DOHH2 (cell line): ENCODE measurements around the gene CREB5.

Source experiments
- H3F3A ChIP-seq: fragments of 200-600 bp; sonication (generic), shearing (Covaris generic); 2 replicates; pipeline ENCODE4 v1.6.0; 2016; ENCODE audit warnings: antibody characterized with exemption, mild to moderate bottlenecking; ENCODE audit not compliant: control insufficient read depth, insufficient read depth
- H3K27ac ChIP-seq: fragments of 200-600 bp; sonication (generic); 2 replicates; pipeline ENCODE4 v1.5.1; 2014; ENCODE audit warnings: low read depth, mild to moderate bottlenecking, low read length, moderate library complexity
- H3K27me3 ChIP-seq: fragments of 200-600 bp; sonication (generic); 2 replicates; pipeline ENCODE4 v1.6.1; 2014; ENCODE audit warnings: mild to moderate bottlenecking, low read length, mixed read lengths; ENCODE audit not compliant: control insufficient read depth
- H3K36me3 ChIP-seq: fragments of 200-600 bp; sonication (generic); 2 replicates; pipeline ENCODE4 v1.6.1; 2014; ENCODE audit warnings: mild to moderate bottlenecking, low read length, moderate library complexity, mixed read lengths; ENCODE audit not compliant: control insufficient read depth
- H3K4me1 ChIP-seq: fragments of 200-600 bp; sonication (generic); 2 replicates; pipeline ENCODE4 v1.6.1; 2014; ENCODE audit warnings: mild to moderate bottlenecking, low read length, mixed read lengths; ENCODE audit not compliant: control insufficient read depth
- H3K4me2 ChIP-seq: fragments of 200-600 bp; sonication (generic); 2 replicates; pipeline ENCODE4 v1.6.0; 2014; ENCODE audit warnings: mild to moderate bottlenecking, low read length, moderate library complexity
- H3K4me3 ChIP-seq: fragments of 200-600 bp; sonication (generic); 2 replicates; pipeline ENCODE4 v1.5.1; 2014; ENCODE audit warnings: mild to moderate bottlenecking, low read length, mixed read lengths
- H3K79me2 ChIP-seq: fragments of 200-600 bp; sonication (generic); 2 replicates; pipeline ENCODE4 v1.6.1; 2014; ENCODE audit warnings: mild to moderate bottlenecking, low read length, mixed read lengths; ENCODE audit not compliant: control insufficient read depth
- H3K9me2 ChIP-seq: fragments of 200-600 bp; sonication (generic); replicated peaks from 2 replicates; pipeline ENCODE4 v1.6.1; 2014; ENCODE audit warnings: mild to moderate bottlenecking, low read length, mixed read lengths; ENCODE audit not compliant: control insufficient read depth
- H3K9me3 ChIP-seq: fragments of 200-600 bp; sonication (generic); 2 replicates; pipeline ENCODE4 v1.6.1; 2014; ENCODE audit warnings: antibody characterized with exemption, low read length, mixed read lengths; ENCODE audit not compliant: control insufficient read depth, insufficient read depth
- H4K20me1 ChIP-seq: fragments of 200-600 bp; sonication (generic); 2 replicates; pipeline ENCODE4 v1.6.0; 2014; ENCODE audit warnings: low read depth, mild to moderate bottlenecking, antibody characterized with exemption, low read length, moderate library complexity; ENCODE audit not compliant: control insufficient read depth, insufficient read depth
- CTCF ChIP-seq: fragments of 200-600 bp; sonication (generic); IDR thresholded peaks from one replicate; pipeline ENCODE4 v1.5.1; 2014; ENCODE audit warnings: antibody characterized with exemption, mild to moderate bottlenecking, low read depth, low read length; ENCODE audit not compliant: poor library complexity, severe bottlenecking
- EZH2phosphoT487 ChIP-seq: fragments of 200-600 bp; sonication (generic); IDR thresholded peaks from 2 replicates; pipeline ENCODE4 v1.6.1; 2017; ENCODE audit warnings: borderline replicate concordance, mild to moderate bottlenecking, antibody characterized with exemption, low read length, moderate library complexity, mixed read lengths

The CREB5 gene

GRCh38 chr7:28668085-28668484 lies 255.8 kb downstream of the CREB5 start:
- H3K36me3 ChIP-seq = no peaks in the 10 kb centered on the region
- H3K4me2 ChIP-seq = no peak overlapping the region
- TF ChIP-seq CTCF = no peak
- H3K79me2 ChIP-seq = no peaks in the 10 kb centered on the region
- no peaks in the 10 kb centered on the region for H3F3A ChIP-seq
- no peak overlapping the region for H3K27ac ChIP-seq
- H3K4me1 ChIP-seq = peaks cover 11% of the 10 kb centered on the region
- H3K27me3 ChIP-seq = no peaks in the 10 kb centered on the region
- no peaks in the 10 kb centered on the region for H3K9me2 ChIP-seq
- no peaks in the 10 kb centered on the region for H3K9me3 ChIP-seq
- no peak overlapping the region for H3K4me3 ChIP-seq
- H4K20me1 ChIP-seq = peaks cover 5% of the 10 kb centered on the region; the same call in 1 of the 2 replicates

- Histone ChIP-seq H4K20me1 (peaks cover 5% of the 10 kb centered on the region; the same call in 1 of the 2 replicates), H3K4me3 (no peak overlapping the region), H3K27ac (no peak overlapping the region), H3K4me1 (peaks cover 11% of the 10 kb centered on the region), H3K4me2 (no peak overlapping the region), H3F3A (no peaks in the 10 kb centered on the region), H3K79me2 (no peaks in the 10 kb centered on the region), H3K9me3 (no peaks in the 10 kb centered on the region), H3K36me3 (no peaks in the 10 kb centered on the region), H3K9me2 (no peaks in the 10 kb centered on the region), H3K27me3 (no peaks in the 10 kb centered on the region)
- TF ChIP-seq CTCF (no peak), EZH2phosphoT487 (no peak)
Measured at GRCh38 chr7:28669330-28669729, 257.0 kb downstream of the CREB5 start.

GRCh38 chr7:28671526-28671925 lies 259.2 kb downstream of the CREB5 start:
- TF ChIP-seq CTCF = no peak
- no peak for TF ChIP-seq EZH2phosphoT487
- H3K27me3 ChIP-seq = no peaks in the 10 kb centered on the region
- H3K36me3 ChIP-seq = no peaks in the 10 kb centered on the region
- H4K20me1 ChIP-seq = no peaks in the 10 kb centered on the region
- H3K4me1 ChIP-seq = peaks cover 11% of the 10 kb centered on the region
- no peaks in the 10 kb centered on the region for H3K79me2 ChIP-seq
- no peaks in the 10 kb centered on the region for H3K9me3 ChIP-seq
- H3K4me2 ChIP-seq = no peak overlapping the region
- no peak overlapping the region for H3K4me3 ChIP-seq
- H3K9me2 ChIP-seq = no peaks in the 10 kb centered on the region
- H3F3A ChIP-seq = no peaks in the 10 kb centered on the region
- no peak overlapping the region for H3K27ac ChIP-seq

- TF ChIP-seq CTCF (no peak), EZH2phosphoT487 (no peak)
- no peaks in the 10 kb centered on the region for H3K79me2 ChIP-seq
- no peaks in the 10 kb centered on the region for H3K9me2 ChIP-seq
- H4K20me1 ChIP-seq = no peaks in the 10 kb centered on the region
- H3K27me3 ChIP-seq = no peaks in the 10 kb centered on the region
- H3K4me3 ChIP-seq = no peak overlapping the region
- peaks cover 11% of the 10 kb centered on the region for H3K4me1 ChIP-seq
- H3F3A ChIP-seq = no peaks in the 10 kb centered on the region
- H3K4me2 ChIP-seq = no peak overlapping the region
- H3K36me3 ChIP-seq = no peaks in the 10 kb centered on the region
- H3K27ac ChIP-seq = no peak overlapping the region
- H3K9me3 ChIP-seq = no peaks in the 10 kb centered on the region
Measured at GRCh38 chr7:28672397-28672797, 260.1 kb downstream of the CREB5 start.
